ENCODE data around the gene SETD1B.

Gene SETD1B

DNA sequence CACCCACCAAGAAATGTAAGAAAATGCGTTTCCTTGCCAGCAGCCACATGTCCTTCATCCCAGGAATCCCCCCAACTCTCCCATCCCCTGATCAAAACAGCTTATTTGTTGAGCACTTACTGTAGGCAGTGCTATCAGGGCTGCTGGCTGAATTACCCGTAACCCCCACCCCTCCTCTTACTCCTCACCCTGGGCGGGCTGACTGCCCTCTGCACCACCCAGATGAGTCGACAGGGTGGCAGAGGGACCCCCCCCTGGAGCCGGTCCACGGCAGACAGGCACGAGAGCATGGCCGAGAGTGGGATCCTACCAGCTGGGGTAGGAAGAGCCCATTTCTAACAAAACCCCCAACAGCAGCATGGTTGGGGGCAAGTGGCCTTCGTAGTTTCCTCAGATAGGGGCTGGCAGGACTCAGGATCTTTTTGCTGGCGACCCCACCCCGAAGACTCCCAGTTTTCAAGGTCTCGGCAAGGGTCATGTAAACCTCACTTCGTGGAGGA lies 9.2 kb upstream of the SETD1B start:
- no peak for FAIRE-seq
- no peak for DNase-seq (ENCODE audit: extremely low spot score, insufficient read length, low read depth)

DNA sequence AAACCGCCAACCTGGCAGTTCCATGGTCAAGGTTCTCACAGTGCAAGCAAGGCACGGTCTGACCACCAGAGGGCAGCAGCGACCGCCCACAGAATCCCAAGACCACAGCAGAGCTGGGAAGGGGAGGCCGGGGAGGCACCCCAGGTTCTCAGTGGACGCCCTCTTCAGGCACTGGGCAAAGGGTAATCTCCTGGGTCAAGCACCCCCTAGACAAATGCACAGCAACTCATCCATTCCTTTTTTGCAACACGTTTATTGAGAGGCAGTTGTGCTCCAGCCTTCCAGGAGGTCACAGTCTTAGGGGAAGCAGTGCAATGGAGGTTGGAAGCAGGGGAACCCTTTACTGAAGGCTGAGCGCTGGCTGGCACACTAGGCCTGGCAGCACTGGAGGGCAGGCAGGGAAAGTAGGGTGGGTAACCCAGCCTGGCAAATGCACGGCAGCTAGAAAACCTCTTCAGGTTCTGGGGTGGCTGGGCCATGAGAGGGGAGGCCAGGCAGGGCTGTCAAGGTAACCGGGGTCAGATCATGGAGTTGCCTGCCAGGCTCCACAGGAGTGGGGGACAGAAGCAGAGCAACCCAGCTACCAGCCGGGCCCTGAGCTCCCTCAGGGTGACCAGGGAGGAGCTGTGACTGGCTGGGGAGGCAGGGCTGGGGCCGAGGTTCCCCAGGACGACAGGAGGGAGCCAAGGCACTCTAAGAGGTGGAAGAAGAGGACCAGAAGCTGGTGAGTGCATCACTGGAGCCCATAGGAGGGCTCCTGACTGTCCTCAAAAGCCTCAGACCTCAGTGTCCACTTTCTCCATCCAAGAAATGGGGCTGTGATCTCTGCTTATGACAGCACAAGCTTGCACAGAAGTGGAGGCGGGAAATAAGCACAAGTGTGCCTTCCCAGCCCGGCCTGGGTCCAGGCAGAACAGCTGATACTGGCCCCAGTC lies 8.5 kb upstream of the SETD1B start:
- DNase-seq (ENCODE audit: extremely low spot score, insufficient read length, low read depth) (no peak), FAIRE-seq (peak; percentile 92)

DNA sequence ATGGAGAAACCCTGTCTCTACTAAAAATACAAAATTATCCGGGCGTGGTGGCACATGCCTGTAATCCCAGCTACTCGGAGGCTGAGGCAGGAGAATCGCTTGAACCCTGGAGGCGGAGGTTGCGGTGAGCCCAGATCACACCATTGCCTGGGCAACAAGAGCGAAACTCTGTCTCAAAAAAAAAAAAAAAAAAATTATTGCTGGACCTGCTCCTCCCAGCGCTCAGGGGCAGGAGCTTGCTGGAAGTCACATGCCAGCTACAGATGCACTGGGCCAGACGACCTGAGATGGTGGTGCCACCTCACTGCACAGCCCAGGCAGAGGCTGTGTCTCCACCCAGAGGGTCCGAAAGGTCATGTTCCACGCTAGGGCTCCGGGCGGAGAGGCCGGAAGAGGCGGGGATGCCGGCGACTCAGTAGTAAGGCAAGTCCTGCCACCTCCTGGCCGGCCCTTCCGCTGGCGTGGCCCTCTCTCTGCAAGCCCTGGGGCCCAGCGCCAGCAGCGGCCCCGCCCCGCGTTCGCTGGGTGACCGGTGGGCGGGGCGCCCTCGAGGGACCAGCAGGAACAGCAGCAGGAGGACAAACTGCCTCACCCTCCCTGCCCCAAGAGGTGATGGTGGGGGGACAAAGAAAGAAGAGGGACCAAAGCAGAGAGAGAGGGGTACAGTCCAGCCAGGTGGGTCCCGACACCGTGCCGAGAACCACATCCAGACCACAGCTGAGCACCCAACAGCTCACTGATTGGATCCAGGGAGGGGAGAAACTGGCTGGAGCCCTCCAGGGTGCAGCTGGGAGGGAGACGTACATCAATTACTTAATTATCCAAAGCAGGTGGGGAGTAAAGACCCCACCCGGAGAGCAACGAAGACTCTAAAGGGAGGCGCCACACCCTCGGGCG lies 6.7 kb upstream of the SETD1B start:
- DNase-seq (ENCODE audit: extremely low spot score, insufficient read length, low read depth) (no peak), FAIRE-seq (no peak)

DNA sequence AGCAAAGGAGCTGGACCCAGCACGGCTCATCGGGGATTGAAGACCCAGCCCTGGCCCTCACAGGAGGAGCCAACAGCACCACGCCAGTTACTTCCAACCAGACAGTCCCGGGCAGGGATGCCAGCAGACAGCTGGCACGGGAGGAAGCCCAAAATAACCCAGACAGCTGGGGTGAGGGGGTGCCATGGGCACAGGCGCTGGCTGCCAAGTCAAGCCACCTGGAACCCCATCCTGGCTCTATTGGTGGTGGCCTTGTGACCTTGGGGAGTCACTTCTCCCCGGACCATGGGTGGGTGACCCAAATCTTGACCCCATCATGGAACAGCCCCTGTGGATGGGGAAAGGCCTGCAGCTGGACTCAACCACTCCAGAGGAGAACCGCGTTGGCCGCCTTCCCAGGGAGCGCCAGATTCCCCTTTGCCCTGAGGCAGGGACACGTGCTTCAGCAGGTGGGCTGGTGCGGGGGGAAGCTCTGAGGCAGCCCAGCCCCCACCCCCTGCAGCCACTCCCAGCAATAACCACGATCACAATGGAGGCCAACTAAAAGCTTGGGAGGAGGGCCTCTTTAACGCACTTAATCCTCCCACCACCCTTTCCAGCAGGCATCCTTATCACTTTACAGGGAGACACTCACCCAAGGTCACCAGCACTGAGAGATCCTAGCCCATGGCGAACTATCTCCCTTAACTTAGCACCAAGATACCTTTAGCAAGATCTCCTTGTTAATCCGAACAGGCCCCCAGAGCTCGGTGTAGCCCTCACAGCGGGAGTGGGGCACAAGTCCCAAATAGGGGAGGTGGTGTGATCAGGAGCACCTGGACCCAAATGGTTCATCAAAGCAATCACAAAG lies 5.6 kb upstream of the SETD1B start:
- no peak for FAIRE-seq

DNA sequence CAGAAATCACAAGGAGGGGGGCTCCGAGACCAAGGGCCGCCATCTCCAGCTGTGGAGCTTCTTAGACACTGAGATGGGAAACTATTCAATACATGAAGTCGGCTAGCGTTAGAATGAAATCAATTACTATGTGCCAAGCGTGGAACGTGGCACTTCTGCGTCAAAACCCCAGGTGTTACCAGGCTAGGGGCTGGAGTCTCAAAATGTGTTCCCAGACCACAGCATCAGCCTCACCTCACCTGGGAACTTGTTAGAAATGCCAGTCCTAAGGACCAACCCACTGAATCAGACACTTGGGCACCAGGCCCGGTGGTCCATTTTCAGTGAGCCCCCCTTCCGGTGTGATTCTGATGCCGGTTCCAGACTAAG lies 5.0 kb upstream of the SETD1B start:
- FAIRE-seq (no peak), DNase-seq (ENCODE audit: extremely low spot score, insufficient read length, low read depth) (no peak)

More for the DNA sequence above, 5.6 kb upstream of the SETD1B start:
- DNase-seq (ENCODE audit: extremely low spot score, insufficient read length, low read depth), result no peak

DNA sequence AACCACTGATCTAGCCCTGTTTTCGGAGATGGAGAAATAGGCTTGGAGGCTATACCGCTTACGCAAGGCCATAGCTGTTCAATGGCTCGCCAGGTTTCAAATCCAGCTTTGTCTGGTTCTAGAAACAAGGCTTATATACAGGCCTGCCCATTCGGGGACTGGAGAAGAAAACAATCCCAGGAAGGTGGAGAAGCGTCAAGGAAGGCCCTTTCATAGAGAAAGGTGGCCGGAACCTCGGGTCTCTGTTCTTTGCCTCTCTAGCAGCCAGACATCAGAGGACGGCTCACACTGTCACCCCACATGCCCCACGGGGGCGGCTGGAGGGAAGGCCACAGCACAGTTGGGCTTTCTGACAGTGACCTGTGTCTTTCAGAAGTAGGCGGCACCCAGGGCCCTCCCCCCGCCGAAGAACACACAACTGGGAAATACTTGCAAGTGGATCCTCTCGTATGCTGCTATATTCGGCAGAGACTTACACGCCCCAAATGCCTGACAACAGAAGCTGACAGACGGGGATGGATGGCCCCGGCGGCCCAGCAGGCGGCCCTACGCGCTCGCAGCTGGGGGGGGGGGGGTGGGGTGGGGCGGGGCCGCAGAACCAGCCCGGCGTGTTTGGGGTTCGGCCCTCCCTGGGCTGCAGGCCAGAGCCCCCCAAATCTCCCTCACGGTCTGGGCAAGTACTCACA lies 4.5 kb upstream of the SETD1B start:
- no peak for DNase-seq (ENCODE audit: extremely low spot score, insufficient read length, low read depth)
- FAIRE-seq, result peak; percentile 48

DNA sequence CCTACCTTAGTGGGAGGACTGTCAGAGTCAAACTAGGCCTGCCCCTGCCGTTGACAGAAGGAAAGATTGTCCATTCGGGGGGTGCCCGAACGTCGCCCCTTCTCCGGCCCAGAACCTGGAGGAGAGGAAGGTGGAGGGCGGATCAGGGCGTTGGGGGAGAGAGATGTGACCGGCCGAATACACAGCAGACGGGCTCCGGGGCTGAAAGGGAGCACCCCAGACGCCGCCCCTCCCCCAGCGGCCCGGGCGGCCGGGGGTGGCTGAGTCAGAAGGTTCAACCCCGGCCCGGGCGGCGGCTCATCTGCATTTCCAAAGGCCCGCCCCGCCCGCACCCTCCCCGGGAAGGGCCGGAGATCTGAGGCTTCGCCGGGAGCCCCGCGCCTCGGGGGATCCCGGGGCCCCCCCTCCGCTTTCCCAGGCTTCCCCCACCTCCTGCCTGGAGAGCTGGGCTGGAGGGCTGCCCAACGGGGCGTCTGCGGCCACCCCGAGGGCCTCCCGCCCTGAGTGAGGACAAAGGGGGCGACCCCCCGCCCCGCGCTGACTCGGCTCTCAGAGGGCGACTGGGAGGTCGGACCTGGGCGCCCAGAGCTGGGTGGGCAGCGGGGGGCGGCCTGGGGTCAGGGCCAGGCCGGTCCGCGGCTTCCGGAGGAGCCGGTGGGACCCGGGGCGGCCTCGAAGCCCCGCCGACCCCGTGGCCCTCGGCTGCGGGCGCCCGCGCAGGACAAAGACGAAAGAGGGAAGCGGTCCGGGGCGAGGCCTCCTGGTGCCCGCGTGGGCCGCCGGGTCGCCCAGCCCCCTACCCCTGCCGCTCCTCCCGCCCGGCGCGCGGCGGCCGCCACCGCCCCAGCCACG lies 3.7 kb upstream of the SETD1B start:
- DNase-seq (ENCODE audit: extremely low spot score, insufficient read length, low read depth) (no peak), FAIRE-seq (no peak)

DNA sequence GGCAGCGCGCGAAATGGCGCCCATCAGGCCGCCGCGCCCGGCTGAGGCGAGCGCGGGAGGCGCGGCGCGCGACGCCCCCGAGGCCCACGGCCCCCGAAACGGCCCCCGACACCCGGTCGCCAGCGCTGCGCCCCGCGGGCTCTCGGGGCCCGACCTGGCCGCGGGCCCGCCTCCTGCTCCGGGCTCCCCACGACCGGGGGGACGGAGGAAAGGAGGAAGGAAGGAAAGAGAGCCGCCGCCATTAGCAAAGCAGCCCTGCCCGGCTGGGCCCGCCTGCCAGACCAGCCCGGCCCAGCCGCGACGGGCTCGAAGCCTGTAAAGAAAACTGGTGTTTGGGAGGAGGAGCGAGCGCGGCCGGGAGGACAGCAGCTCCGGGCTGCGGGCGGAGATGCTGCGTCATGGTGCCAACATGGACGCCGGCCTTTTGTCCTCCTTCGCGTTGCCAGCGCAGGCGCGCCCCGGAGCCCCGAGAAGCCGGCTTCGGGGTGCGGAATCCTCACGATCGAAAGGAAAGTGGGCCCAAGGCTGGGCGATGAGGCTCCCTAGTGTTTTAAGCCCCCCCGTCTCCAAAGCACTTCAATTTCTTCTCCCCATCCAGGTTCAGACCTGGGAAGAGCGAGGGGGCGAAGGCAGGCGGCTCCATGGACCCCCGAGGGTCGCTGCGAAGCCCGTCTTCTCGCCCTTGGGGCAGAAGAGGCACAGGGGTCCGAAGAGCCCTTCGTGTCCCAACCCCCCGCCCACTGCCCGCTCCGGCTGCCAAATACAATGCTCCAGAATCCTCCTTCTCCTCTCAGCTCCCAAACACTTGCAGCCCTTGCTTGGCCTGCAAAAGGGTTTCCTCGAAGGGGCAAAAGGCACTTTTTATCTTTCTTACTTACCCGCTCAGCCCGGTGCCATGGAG lies 2.9 kb upstream of the SETD1B start:
- FAIRE-seq (no peak), DNase-seq (ENCODE audit: extremely low spot score, insufficient read length, low read depth) (no peak)

DNA sequence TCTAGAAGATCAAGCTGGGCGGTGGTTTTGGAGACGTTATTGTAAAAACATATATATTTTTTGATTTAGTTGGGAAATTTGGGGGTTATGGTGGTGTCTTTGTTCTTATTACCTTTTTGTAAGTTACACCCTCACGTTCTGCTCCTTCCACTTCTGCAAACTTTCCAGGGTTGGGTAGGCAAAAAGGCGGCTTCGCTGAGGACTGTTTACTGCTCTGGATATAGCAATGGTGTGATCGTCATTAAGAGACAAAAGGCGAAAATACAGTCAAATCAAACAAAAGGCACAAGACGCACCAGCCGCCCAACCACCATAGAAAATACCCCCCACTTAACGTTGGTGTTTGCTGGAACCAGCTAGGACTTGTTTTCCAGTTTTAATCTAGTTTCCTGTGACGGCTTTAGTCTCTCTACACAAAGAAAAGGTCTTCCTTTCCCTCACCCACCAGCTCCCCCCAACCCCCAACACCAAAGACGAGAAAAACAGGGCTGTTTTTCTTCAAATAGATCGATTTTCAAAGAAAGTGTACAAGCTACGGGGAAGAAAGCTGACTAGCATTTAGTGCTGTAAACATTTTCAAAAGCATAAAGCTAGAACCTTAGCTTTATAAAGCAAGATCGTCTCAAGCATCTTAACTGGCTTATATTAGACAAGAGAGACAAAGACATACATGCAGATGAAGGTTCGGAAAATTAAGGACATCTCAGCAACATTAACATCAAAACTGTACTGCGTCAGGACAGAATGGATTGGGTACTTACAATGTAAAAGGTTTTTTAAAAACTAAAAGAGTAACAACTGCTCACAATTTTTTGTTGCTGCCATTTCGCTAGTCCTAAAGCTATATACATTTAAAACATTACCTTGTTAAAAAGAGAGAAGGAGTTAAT lies 2.0 kb upstream of the SETD1B start:
- no peak for DNase-seq (ENCODE audit: extremely low spot score, insufficient read length, low read depth)

DNA sequence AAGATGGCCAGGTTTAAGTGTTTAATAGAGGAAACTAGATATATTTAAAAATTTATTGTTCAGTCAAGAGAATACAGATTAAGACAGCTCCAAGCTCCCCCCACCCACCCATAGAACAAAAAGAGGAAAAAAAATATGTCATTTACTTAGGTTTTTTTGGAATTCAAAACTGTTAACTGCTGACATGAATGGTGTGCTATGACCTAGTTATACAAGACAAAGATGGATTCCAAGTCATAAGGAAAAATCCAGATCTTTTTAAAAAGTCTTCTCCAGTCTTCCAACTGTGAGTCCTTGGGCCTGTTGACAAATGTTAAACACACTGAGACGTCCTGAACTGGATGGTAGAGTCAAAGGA lies 1.3 kb upstream of the SETD1B start:
- FAIRE-seq (no peak), DNase-seq (ENCODE audit: extremely low spot score, insufficient read length, low read depth) (no peak)

More for the DNA sequence above, 2.0 kb upstream of the SETD1B start:
- FAIRE-seq, result peak; percentile 67

DNA sequence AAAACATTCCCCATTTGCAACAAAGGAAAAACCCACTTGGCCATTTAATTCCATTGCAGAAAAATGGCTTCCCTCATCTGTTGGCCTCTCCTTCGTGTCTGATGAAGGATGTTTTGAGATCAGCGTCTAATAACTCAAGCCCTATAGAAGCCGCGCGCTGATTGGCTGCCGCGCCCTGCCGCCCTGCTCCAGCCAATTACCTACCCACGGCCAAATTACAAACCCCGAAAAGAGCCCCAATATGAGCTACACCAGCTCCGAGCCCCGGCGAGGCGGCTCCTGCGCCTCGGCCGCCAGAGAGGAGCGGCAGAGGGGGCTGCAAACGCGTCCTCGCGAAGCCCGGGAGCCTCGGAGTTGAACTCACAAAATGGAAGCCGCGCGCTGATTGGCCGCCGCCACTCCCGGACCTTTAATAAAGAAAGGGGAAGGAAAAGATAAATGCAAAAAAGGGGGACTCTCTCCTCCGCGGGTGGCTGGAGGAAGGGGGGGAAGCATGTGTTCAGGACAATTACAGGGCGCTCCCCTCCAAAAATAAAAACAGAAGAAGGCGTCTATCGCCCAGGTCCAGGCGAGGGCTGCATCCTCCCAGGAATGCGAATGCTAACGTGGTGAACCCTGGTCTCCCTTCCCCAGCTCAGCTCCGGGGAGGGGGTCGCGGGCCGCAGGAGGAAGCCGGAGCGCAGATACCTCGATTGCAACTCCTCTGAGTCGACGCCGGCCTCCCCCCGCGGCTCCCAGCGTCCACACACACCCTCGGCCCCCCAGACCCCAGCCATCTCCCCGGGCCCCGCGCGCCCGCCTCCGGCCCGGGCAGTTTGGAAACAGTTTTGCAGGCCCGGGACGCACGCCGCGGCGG lies 738 bp upstream of the SETD1B start:
- DNase-seq (ENCODE audit: extremely low spot score, insufficient read length, low read depth) (no peak), FAIRE-seq (peak; percentile 91)

DNA sequence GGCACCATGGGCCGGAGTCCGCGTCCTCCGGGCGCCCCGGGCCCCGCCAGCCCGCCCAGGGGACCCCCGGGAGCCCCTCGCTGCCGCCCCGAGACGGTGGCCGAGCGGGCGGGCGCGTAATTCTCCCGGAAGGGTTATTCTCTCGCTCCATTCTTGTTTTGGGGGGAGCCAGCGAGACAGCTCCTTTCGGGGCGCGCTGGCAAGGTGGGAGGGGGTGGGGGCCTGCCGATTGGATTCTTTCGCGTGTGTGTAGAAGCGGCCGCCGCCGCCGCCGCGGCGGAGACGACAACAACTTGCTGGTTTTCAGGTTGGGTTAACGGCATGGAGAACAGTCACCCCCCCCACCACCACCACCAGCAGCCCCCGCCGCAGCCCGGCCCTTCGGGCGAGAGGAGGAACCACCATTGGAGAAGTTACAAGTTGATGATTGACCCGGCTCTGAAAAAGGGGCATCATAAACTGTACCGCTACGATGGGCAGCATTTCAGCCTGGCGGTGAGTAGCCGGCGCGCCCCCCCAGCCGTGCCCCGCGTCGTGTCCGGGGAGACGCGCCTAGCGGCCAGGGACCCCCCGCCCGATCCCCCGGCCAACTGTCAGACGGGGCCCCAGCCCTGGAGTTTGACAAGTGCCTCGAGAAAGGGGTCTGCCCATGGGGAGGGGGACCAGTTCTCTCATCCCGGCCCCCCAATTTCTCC lies 755 bp downstream of the SETD1B start:
- FAIRE-seq (peak; percentile 63), DNase-seq (ENCODE audit: extremely low spot score, insufficient read length, low read depth) (no peak)

DNA sequence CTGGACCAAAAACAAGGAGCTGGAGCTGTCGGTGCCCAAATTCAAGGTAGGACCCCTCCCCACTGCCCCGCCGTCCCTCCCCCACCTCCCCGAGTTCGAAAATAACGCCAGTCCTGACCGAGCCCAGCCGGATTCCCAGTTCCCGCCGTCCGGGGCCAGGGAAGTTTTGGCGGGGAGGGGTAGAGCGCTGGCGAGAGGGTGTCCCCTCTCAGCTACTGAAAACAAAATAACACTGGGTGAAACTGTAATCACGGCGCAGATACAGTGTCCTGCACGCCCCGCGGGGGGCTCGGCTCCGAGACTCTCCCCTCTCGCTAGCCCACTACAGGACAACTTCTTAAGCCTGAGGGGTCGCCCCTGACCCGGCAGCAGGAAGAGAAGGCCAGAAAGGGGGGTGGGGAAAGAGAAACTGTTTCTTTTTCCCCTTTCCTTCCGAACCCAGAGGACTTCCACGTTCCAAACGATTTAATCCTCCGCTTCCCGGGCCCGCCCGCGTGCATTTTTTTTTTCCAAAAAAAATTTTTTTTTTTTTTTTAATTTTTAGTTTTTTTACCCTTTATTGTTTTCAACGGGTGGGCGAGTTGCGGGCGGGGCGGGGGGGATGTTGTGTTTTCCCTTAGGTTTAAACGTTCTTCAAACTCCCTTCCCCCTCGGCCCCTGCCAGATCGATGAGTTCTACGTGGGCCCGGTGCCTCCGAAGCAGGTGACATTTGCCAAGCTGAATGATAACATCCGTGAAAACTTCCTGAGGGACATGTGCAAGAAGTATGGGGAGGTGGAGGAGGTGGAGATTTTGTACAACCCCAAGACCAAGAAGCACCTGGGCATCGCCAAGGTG lies 1.6 kb downstream of the SETD1B start:
- FAIRE-seq (no peak), DNase-seq (ENCODE audit: extremely low spot score, insufficient read length, low read depth) (no peak)

DNA sequence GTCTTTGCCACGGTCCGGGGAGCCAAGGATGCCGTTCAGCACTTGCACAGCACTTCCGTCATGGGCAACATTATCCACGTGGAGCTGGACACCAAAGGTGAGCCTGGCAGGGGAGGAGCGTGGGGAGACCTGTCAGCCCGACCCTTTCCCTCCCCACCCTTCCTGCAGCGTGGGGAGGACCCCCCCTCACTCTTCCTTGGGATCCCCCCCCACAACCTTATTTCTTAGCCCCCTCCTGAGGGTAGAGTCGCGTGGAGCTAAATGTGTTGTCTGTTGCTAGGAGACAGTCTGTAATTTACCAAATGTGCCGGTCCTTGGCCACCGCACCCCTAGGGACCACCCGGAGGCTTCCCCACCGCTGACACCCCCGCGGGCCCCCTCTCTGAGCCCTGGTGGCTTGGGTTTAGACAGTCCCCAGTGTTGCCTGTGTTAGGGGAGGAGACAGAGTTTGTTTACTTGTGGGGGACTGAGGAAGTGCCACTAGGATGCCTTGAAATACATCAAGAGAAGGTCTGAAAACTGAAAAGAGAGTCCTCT lies 2.3 kb downstream of the SETD1B start:
- DNase-seq (ENCODE audit: extremely low spot score, insufficient read length, low read depth) (no peak), FAIRE-seq (no peak)

All from GM18507 (cell line).